Activated CD4-positive, alpha-beta T cell treated with anti-CD3 and anti-CD28 coated beads for 1 hour (primary cell): ENCODE measurements around the gene SPECC1L.

ENCODE experiments used
- DNase-seq: peaks from one replicate; pipeline ENCODE4 v3.0.0-alpha.2; 2020

SPECC1L gene

DNA sequence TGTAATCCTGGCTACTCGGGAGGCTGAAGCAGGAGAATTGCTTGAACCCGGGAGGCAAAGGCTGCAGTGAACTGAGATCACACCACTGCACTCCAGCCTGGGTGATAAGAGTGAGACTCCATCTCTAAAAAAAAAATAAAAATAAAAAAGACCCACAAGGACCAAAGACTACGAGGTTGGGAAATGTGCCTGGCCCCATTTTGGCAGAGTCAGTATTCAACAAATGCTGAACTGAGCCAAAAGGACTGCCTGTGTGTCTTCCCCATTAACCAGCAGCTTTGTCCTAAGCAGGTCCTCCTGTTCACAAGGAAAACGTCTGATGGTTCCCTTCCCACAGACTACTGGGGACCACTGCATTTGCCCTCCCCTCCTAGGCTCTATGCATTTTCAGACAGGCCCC is 184.4 kb downstream of the SPECC1L start:
- DNase-seq: no peak

DNA sequence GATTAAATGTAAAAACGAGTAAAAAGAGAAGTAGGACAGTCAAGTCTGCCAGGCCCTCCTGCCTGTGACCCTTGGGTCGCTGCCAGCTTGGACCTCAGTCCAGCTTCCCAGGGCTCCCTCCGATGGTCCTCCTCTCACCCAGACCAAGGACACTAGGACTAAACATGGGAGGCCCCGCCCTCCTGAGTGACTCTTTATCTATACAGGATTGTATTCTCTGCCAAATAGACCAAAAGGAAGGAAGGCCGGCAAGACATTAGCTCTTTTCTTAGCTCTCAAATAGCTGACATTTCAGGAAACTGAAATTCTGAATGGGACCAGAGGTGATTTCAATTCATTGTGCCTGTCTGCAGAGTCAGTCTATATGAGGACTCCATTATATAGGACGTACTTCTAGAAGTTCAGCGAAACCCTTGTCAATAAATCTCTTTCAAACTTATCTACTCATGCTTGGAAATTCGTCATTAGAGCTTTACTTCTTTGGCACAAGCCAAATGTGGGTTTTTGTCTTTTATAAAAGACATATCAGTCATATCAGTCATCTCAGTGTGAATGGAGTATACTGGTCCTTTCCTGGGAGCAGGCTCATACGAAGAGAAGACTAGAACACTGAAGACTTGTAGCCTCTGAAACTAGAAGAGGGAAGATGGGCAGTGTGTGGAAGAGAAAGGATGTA is 185.3 kb downstream of the SPECC1L start:
- no peak for DNase-seq

DNA sequence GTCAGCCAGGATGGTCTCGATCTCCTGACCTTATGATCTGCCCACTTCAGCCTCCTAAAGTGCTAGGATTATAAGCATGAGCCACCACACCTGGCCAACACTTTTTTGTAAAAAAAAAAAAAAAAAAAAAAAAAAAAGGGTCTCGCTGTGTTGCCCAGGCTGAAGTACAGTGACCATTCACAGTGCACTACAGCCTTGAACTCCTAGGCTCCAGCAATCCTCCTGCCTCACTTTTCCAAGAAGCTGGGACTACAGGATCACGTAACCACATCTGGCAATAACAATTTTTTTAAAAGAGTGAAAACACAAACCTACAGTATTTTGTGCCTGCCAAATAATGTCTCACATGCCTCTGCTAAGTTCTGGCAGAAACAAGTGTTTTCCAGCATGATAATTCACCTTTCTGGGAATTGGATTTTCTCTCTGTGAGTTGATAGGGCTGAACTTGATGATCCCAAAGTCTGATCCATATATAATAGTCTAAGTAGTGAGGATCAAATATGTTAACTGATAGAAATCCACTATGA is 187.3 kb downstream of the SPECC1L start:
- DNase-seq: no peak

DNA sequence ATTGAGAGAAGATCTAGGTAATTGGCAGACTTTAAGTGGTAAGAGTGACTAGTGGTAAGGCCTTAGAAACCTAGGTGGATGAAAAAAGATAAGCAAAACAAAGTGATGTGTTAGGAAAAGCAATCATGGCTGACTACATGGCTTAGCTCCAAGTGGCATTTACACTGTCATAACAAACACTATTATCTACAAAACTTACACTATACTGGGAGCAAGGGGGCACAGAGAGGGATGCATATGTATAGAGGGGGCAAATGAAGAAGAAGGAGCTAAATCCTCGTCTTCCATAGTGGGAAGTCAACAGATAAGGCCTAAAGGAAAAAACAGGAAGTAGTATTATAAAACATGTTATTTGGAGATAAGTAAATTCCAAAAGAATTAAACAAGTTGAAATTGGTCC is 189.3 kb downstream of the SPECC1L start:
- no peak for DNase-seq

DNA sequence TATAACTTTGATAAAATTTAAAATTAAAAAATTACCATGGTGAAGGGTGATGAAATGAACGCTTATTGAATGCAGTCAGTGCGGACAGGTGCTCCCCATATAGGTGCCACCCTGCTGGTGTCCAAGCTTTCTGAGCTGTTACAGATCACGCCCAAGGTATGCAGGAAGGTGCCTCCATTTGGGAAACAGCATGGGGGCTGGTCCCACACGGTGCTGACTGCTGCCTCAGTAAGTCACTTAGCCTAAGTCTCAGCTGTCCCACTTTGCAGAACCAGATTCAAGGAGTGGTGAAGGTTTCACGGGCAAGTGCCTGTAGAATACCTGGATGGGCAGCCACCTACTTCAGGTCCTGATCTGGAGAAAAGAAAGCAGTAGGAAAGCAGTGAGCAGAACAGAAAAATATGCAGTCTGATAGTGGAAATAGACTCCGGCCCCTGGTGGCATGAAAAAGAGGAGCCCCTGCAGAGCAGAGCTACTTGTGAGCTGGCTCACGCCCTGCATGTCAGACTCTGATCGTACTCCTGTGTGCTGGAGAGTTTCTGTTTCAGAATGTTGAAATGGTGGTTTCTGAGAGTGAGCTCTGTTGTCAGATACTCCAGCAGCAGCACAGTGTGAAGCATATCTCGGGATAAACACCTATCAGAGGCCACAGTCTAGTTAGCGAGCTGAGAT is 189.9 kb downstream of the SPECC1L start:
- no peak for DNase-seq

DNA sequence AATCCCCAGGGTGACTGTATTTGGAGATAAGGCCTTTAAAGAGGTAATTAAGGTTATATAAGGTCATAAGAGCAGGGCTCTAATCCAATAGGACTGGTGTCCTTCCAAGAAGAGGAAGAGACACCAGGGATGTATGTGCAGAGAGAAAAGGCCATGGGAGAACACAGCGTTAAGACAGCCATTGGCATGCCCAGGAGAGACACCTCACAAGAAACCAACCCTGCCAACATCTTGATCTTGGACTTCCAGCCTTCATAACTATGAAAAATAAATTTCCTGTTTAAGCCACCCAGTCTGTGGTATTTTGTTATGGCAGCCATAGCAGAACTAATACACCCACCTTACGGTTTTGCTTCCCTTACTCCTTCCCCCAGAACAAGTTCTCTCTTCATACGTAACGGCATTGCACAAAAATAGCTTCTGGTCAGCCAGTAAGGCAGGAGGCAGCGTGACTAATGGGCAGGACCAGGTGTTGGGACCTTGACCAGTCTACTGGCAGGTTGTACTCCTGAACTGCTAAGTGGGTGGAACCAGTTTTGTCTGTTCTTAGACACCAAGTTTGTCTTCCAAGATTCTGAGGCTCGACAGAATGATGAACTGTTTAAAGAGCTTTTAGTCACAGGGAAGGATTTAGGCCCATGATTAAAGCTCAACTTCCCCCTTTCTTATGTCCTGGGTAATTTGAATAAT is 192.6 kb downstream of the SPECC1L start:
- no peak for DNase-seq

DNA sequence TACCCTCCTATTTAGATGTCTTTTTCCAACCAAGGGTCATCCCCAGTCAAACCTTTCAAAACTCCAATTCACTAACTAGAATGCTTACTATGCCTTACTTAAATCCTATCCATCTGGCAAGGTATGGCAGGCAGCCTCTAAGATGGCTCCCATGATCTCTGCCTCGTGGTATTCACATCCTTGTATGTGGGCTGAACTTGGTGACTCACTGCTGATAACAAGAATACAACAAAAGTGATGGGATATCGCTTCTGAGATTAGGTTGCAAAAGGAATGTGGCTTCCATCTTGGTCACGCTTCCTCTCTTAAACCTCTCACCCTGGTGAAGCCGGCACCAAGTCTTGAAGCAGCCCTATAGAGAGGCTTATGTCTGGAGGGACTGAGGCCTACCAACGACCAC is 194.9 kb downstream of the SPECC1L start:
- DNase-seq: no peak

DNA sequence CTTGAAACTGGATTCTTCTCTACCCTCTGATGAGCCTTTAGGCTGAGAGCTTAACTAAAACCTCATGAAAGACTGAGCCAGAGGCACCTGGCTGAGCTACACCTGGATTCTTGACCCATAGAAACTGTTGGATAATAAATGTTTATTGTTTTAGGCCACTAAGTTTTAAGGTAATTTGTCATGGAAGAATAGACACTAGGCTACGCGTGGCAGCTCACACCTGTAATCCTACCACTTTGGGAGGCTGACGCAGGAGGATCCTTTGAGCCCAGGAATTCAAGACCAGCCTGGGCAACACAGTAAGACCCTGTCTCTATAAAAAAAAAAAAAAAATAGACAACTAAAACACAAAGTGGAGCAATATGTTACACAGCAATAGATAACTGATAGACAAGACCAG is 195.3 kb downstream of the SPECC1L start:
- no peak for DNase-seq

DNA sequence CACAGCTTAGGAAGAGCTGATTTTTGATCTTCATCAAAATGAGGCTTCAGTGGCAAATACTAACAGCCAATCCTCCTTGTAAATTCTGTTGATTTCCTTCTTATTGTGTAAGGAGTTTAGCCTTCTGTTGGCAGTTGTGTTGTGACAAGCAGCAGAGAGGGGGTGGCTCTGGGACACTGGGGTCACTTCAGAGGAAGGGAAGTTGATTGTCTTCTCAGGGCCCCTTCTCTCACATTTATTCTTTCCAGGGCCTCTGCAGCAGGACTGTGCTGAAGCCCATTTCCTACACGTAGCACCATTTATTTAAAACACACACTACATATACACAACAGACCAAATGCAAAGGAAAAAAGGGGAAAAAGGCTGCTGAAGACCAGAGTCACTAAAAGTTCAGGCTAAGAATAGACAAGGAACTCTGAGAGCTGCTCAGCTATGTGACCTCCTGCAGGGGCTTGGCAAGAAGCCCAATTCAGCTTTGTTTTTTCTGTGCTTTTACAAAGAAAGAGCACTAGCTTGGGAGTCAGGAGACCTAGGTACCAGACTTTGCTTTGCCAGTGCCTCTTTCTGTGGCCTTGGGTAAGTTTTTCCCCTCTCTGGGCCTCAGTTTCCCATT is 196.2 kb downstream of the SPECC1L start:
- DNase-seq: no peak

DNA sequence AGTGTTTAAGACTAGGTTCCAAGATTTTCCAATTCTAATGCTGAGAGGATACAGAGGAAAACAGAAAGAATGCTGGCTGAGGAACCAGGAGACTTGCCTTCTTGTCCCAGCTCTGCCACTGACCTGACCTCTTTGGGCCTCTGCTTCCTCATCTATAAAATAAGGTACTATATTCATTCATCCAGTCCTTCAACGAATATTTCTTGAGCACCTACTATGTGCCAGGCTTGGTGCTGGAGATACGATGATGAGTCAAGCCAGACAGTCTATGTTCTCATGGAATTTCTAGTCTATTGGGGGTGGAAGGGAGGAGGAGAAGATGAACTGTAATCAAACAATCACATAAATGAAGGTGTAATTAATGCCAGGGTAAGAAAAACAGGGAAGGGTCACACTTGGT is 196.7 kb downstream of the SPECC1L start:
- no peak for DNase-seq
